ENCODE data around the gene PBX1.

PBX1 gene

DNA sequence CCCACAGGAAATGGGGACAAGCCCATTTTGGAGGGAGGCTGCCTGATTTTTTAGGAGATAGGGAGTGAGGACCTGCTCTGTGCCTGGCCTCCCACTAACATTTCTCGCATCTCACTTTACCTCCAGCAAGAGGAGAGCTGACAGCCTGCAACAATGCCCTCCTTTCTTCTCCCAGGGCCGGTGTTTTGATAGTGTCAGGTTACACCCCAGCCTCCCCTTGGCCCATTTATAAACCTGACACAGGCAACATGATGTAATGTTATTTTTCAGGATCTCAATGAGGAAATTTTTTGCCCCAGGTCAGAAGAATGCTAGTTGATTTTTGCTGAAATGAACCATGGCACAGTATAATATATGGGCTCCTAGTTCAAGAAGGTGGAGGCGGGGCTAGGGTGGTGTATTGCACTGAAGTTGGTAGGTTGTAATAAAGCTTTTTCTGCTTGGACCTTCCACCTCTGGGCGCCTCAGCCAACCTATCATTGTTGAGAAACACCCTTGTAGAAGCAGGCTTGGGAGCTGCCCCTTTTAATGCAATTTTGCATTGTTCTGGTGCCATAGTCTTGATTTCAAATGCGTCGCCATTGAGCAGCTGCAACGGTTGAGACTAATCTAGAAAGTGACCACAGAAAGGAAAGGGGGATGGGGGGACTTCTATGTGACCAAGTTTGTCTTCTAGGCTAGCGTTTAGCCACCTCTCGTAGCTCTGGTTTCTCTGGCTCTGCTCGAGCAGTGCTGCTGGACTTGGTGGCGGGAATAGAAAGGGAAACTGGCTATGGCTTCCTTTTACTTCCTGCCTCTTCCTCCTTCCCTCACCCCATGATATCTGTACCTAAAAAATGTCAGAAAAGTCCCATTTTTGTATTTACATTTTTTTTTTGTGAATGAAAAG lies 53.0 kb downstream of the PBX1 start:
- DNase-seq (ENCODE audit: insufficient read length, low spot score) (no peak), FAIRE-seq (no peak)

DNA sequence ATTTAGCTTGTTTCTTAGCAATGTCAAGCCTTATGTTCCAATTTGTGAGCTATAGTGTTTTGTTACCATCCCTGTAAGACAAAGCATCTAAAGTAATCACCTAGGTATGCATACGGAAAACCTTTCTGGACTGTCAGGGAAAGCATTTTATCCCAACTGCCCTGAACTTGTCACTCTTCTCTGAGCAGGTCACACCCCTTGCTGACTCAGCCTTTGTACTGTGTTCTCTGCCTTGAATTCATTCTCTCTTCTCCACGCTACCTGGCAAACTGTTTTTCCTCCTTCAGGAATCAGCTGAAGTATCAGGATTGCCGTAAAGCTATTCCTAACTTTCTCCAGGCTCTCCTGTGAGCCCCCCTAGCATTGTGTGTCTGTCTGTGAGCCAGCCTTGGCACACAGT lies 54.2 kb downstream of the PBX1 start:
- FAIRE-seq: no peak
- DNase-seq (ENCODE audit: insufficient read length, low spot score): no peak

- no peak for DNase-seq (ENCODE audit: insufficient read length, low spot score)
- FAIRE-seq: no peak
These were observed 55.3 kb downstream of the PBX1 start for GRCh38 chr1:164614316-164614715.

GRCh38 chr1:164617377-164618201 lies 58.6 kb downstream of the PBX1 start:
- no peak for DNase-seq (ENCODE audit: insufficient read length, low spot score)

DNA sequence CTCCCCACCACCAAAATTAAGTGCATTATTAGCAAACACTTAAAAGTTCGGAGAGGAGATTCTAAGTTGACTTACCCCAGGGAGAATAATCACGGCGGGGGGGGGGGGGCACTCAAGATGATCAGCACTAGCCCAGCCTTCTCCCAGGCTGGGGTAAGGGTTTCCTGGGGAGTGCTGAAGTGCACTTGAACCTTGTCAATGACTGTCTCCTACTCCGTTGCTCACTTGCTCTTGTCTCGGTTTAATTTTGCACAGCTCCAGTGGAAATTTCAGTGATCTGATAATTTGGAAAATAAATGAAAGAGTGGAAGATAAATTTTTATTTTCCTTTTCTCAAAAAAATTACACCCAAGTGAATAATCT lies 59.2 kb downstream of the PBX1 start:
- no peak for DNase-seq (ENCODE audit: insufficient read length, low spot score)
- FAIRE-seq: no peak

More at GRCh38 chr1:164617377-164618201, 58.6 kb downstream of the PBX1 start:
- no peak for FAIRE-seq

GRCh38 chr1:164619006-164619784 lies 60.2 kb downstream of the PBX1 start:
- FAIRE-seq: no peak

DNA sequence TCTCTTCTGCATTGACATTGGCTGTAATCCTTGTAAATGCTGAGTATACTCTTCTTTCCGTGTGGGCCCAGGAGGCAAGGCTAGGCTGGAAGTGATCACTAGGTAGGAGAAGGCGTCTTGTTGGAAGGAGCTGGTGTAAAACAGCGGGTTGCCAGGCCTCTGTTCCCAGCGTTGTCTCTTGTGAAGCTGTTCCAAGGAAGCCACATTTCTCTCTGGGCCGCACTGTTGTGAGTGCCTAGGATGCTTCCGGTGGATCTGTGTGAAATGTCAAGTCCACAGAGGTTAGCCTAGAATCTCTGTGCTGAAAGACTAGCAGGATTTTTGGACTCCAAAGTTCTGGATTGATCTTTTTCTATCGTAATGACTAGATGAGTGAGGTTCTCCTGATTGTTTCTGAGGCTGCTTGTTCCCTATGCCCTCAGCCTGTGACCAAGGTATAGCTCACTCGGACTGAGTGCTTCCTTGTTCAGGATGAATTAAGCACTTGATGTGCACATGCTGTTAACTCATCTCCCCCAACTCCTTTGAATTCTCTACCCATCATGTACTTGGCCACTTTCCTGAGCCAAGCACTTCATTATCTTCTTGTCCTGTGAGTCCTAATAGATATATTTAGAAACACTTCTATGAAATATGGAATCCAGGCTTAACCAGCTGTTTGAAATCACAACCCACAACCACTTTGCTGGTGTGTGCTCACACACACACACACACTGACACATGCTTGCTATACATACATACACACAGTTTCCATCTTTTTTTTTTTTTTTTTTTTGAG lies 63.3 kb downstream of the PBX1 start:
- FAIRE-seq (no peak), DNase-seq (ENCODE audit: insufficient read length, low spot score) (no peak)

More at GRCh38 chr1:164619006-164619784, 60.2 kb downstream of the PBX1 start:
- DNase-seq (ENCODE audit: insufficient read length, low spot score): no peak

DNA sequence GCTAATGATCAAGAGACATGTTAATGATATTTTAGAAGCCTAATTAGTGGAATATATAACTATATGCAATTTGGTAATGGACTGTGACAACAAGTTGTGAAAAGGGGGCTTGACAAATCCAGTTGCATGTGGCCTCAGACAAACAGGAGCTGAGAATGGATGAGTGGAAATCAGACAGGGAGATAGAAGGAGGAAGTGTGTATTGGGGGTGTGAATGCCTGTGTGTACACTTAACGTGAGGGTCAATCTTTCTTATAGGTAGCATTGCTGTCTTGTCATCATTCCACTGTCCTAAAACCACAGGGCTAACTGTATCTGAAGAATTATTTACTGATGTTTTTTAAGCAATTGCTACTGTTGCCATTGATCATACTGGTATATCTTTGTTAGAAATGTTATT lies 64.8 kb downstream of the PBX1 start:
- FAIRE-seq: no peak
- no peak for DNase-seq (ENCODE audit: insufficient read length, low spot score)

DNA sequence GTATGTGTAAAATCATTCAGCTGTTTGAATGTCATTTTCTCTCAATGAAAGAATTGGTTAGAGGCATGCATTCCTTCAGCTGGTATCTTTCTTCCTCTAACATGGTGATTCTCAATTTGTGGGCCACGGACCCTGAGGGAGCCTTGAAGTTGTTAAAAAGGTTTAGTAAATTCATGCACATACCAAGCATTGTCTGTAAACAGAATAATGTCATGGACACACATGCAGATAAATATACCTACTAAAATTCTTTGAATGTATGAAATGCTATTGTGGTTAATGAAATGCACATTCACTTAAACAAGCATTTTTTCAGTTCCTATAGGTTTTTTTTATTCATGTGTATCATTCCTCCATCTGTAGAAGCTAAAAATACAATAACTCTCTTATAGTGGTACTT lies 65.4 kb downstream of the PBX1 start:
- FAIRE-seq (no peak), DNase-seq (ENCODE audit: insufficient read length, low spot score) (no peak)

- DNase-seq (ENCODE audit: insufficient read length, low spot score) (no peak), FAIRE-seq (no peak)
These were observed 66.1 kb downstream of the PBX1 start for GRCh38 chr1:164625004-164625617.

DNA sequence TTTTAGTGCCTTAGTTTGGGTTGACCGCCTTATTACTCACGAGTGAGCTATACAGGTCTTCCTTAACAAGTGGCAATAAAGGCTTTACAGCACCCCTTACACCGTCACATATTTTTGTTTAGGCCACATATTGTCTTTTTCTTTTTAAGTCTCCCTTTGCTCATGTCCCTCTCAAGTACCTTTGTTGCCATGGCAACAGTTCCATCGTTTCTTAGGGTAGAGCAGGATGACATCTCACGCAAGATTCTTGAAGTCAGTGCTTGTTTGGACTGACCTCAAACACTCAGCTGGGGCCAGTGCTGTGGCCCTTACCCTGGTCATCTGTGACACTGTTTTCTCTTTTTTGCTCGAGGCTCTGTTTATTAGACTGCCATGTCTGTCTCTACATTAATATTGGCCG lies 69.8 kb downstream of the PBX1 start:
- FAIRE-seq: no peak
- DNase-seq (ENCODE audit: insufficient read length, low spot score): no peak

DNA sequence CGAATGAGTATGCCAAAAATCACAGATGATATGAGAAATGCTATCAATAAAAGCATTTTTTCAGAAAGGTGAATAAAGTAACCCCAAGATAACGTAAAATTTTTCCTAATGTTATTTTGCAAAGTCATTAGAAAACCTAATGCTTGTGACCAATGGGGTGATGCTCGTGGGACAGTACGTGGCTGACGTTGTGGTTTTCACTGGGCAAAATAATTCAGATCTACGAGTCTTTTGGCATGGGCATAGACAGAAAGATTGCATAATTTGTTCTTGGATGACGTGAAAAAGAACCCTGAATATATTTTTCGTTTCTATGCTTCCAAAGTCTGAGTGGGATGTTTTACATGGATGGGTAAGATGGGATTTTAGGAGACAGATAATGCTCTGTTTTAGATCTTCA lies 71.0 kb downstream of the PBX1 start:
- no peak for DNase-seq (ENCODE audit: insufficient read length, low spot score)
- no peak for FAIRE-seq

GRCh38 chr1:164630626-164631396 lies 71.8 kb downstream of the PBX1 start:
- DNase-seq (ENCODE audit: insufficient read length, low spot score): no peak
- no peak for FAIRE-seq

- FAIRE-seq (no peak), DNase-seq (ENCODE audit: insufficient read length, low spot score) (no peak)
These were observed 72.8 kb downstream of the PBX1 start for GRCh38 chr1:164631751-164632150.

GRCh38 chr1:164633997-164634396 lies 75.0 kb downstream of the PBX1 start:
- DNase-seq (ENCODE audit: insufficient read length, low spot score) (no peak), FAIRE-seq (no peak)

DNA sequence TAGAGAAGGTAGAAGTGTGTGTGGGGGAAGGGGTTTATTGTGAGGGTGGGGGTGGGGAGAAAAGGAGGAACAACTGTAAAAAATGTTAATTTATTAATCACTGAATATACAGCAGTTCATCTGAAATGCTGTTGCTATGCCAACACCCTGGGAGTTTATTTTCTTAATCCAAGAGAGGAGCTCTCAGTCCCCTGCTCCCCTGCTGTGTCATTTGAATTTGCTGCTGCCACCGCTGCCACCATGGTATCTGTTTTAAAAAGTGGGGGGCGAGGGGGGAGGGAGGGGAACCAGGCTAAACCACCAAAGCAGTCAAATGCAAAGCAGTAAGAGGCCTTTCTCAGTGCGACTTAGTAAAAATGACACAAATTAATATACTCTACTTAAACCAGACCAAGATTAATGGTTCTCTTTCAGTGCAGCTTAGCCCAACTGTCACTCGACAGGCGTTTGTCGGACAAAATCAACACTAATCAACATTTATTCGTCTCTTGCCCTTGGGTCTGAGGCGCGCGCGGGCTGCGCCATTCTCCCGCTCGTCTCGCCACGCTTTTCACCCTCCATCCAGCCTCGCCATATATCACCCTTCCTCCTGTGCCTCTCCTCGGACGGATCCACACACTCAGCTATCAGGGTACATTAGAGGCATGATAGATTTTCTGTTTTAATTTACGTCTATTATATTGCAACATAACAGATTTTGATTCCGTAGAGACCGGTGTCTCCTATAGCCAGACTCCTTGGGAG lies 76.2 kb downstream of the PBX1 start:
- FAIRE-seq (no peak), DNase-seq (ENCODE audit: insufficient read length, low spot score) (no peak)

- FAIRE-seq: no peak
- DNase-seq (ENCODE audit: insufficient read length, low spot score): no peak
These were observed 77.1 kb downstream of the PBX1 start for GRCh38 chr1:164635803-164636731.
